Measurements from ENCODE around the gene CNTN2. TPM values are rescaled to one million over a fixed set of nuclear protein-coding genes. Genes with fewer than 3 reads are reported as not detected.

Gene CNTN2
- total and polyA plus RNA-seq, 2 of the 8 experiments (the other 6 are each of a cell fraction or from before 2014, with no cell fraction given), result 1.2 to 3.9 TPM

GRCh38 chr1:205017766-205018165 lies 25.2 kb upstream of the CNTN2 start:
- Histone ChIP-seq H3K79me2 (ENCODE audit: control insufficient read depth in 1 of 2, insufficient read depth in 2 of 2, low read length in 2 of 2) (no peaks in the 10 kb centered on the region), H2AFZ (ENCODE audit: low read length) (no peak overlapping the region), H3K79me1 (ENCODE audit: low read depth, low read length) (0 out of 2 replicates have a peak, but pooled peaks cover 2% of the 10 kb centered on the region), H3K27me3 (replicated peaks in 1 of 4; ENCODE audit: control insufficient read depth in 3 of 4, extremely low read depth in 1 of 4, insufficient read depth in 3 of 4, low read length in 3 of 4) (no peaks in the 10 kb centered on the region; a peak in 1 of 7 replicates), H3K14ac (ENCODE audit: insufficient read length) (no peak overlapping the region), H2BK15ac (ENCODE audit: low read length) (no peak overlapping the region), H2BK20ac (ENCODE audit: low read length) (no peak overlapping the region), H3K4me1 (replicated peaks in 1 of 4; ENCODE audit: control insufficient read depth in 3 of 4, insufficient read depth in 4 of 4, low read length in 3 of 4) (peaks cover 0 to 14% (median 4%) of the 10 kb centered on the region in 4 experiments; a peak in 4 of 7 replicates), H4K5ac (ENCODE audit: insufficient read length, low read depth, low read length) (no peak overlapping the region), H3K23me2 (ENCODE audit: low read depth, low read length) (no peaks in the 10 kb centered on the region), H2AK5ac (ENCODE audit: low read depth, low read length) (no peak overlapping the region), H2BK5ac (ENCODE audit: low read depth, low read length) (no peak overlapping the region), H3K9me3 (ENCODE audit: insufficient read depth in 2 of 2, low read depth in 1 of 2, low read length in 1 of 2) (no peaks in the 10 kb centered on the region), H3K27ac (ENCODE audit: low read depth, low read length) (no peak overlapping the region), H2BK12ac (ENCODE audit: low read depth, low read length) (no peak overlapping the region), H3K4me3 (ENCODE audit: extremely low read depth in 1 of 4, insufficient read depth in 2 of 4, low read depth in 3 of 4, low read length in 4 of 4) (no peak overlapping the region), H3K4ac (replicated peaks; ENCODE audit: insufficient read length, low read depth, low read length) (no peak overlapping the region), H3K4me2 (ENCODE audit: insufficient read depth in 1 of 2, low read depth in 2 of 2, low read length in 2 of 2) (no peak overlapping the region), H3K56ac (replicated peaks; ENCODE audit: insufficient read length, low read depth, low read length) (no peak overlapping the region), H4K91ac (replicated peaks; ENCODE audit: insufficient read length, low read length) (no peak overlapping the region), H3K18ac (ENCODE audit: extremely low read depth, low read length) (no peak overlapping the region), H3K23ac (ENCODE audit: insufficient read length) (no peak overlapping the region), H2BK120ac (replicated peaks; ENCODE audit: low read depth, low read length) (no peak overlapping the region), H3K36me3 (ENCODE audit: control insufficient read depth in 2 of 4, insufficient read depth in 4 of 4, low read length in 3 of 4) (no peaks in the 10 kb centered on the region), H4K20me1 (replicated peaks in 1 of 2; ENCODE audit: control insufficient read depth in 1 of 2, insufficient read depth in 2 of 2, low read length in 2 of 2) (no peaks in the 10 kb centered on the region), H4K8ac (ENCODE audit: extremely low read depth, insufficient read depth, low read length) (no peak overlapping the region), H3K9ac (replicated peaks in 1 of 4; ENCODE audit: extremely low read depth in 1 of 4, low read depth in 3 of 4, low read length in 3 of 4) (no peak overlapping the region)
- POLR2A ChIA-PET (ENCODE audit: partially characterized antibody), result no interaction called here
- TF ChIP-seq EZH2 (IDR thresholded peaks at IDR 0.05; ENCODE audit: low read depth, low read length, severe bottlenecking), result no peak
- no peak for TF ChIP-seq CEBPB (IDR thresholded peaks at IDR 0.05; ENCODE audit: low read depth, low read length)
- TF ChIP-seq RXRA (IDR thresholded peaks at IDR 0.05; ENCODE audit: insufficient read depth, low read depth, low read length), result no peak
- TF ChIP-seq FOSL1 (IDR thresholded peaks at IDR 0.05; ENCODE audit: insufficient read depth, low read depth, low read length), result no peak
- TF ChIP-seq HDAC6 (IDR thresholded peaks at IDR 0.05; ENCODE audit: low read depth, low read length), result no peak
- TF ChIP-seq PHF8 (conservative IDR thresholded peaks at IDR 0.05; ENCODE audit: low read depth, low read length), result no peak
- no peak for TF ChIP-seq BRCA1 (IDR thresholded peaks at IDR 0.05; ENCODE audit: low read depth, low read length)
- no peak for TF ChIP-seq CTBP2 (IDR thresholded peaks at IDR 0.05; ENCODE audit: borderline replicate concordance, insufficient read depth, insufficient read length, low read length)
- TF ChIP-seq POLR2A (IDR thresholded peaks at IDR 0.05; ENCODE audit: control extremely low read depth in 1 of 2, low read depth in 2 of 2, low read length in 2 of 2), result no peak
- no peak for TF ChIP-seq RFX5 (IDR thresholded peaks at IDR 0.05; ENCODE audit: borderline replicate concordance, low read depth, low read length)
- TF ChIP-seq SP2 (IDR thresholded peaks at IDR 0.05; ENCODE audit: low read length), result no peak
- TF ChIP-seq SP4 (IDR thresholded peaks at IDR 0.05; ENCODE audit: low read length), result no peak
- TF ChIP-seq RBBP5 (IDR thresholded peaks at IDR 0.05; ENCODE audit: borderline replicate concordance, low read depth, low read length), result no peak
- CTCF ChIA-PET (ENCODE audit: partially characterized antibody), result interaction anchor here (1.0 to 33.2 kb wide), 5 partner anchors 11 to 44 kb away, joined by 3 to 531 read pairs (median 16); no protein-coding TSS in a partner anchor
- DNase-seq (ENCODE audit: low read depth in 1 of 2, low spot score in 2 of 2), result no peak
- WGBS, 2 experiments (ENCODE audit: extremely low coverage in 1 of 2, insufficient coverage in 1 of 2, insufficient read length in 1 of 2, insufficient replicate concordance in 2 of 2, low coverage in 1 of 2, low lambda C conversion rate in 2 of 2, missing lambda C conversion rate in 1 of 2), result 85% methylated on average over 6 of the region's 7 CpGs; no CpG with 5 or more reads in 1 of the 2 experiments
- no peak for FAIRE-seq

All from H1 (cell line).